ENCODE data around the gene CDIPT.
A peak's percentile ranks its signal among the peaks of the same experiment; 100 is the strongest.
"Not testable (repeated sequence)": the region's sequence is repeated elsewhere in the genome, so short reads cannot be mapped to it uniquely, and the experiment has no call there.

Gene CDIPT

GRCh38 chr16:29894352-29894751 is 31.3 kb upstream of the CDIPT start:
- DNase-seq, result no peak

- no peak for DNase-seq
These were observed 30.5 kb upstream of the CDIPT start for GRCh38 chr16:29893553-29893952.

GRCh38 chr16:29892458-29892813 is 29.4 kb upstream of the CDIPT start:
- no peak for DNase-seq

- DNase-seq, result no peak
These were observed 28.8 kb upstream of the CDIPT start for GRCh38 chr16:29891525-29892457.

- DNase-seq, result not testable (repeated sequence)
These were observed 26.3 kb upstream of the CDIPT start for GRCh38 chr16:29889372-29889771.

GRCh38 chr16:29883987-29884386 is 21.0 kb upstream of the CDIPT start:
- no peak for DNase-seq

GRCh38 chr16:29881050-29881449 is 18.0 kb upstream of the CDIPT start:
- DNase-seq, result no peak

- DNase-seq, result no peak
These were observed 15.1 kb upstream of the CDIPT start for GRCh38 chr16:29878172-29878571.

GRCh38 chr16:29877266-29877961 is 14.4 kb upstream of the CDIPT start:
- DNase-seq, result peak; percentile 28

GRCh38 chr16:29876594-29877249 is 13.7 kb upstream of the CDIPT start:
- DNase-seq, result peak; percentile 31

GRCh38 chr16:29876217-29876593 is 13.2 kb upstream of the CDIPT start:
- no peak for DNase-seq

- no peak for DNase-seq
These were observed 12.2 kb upstream of the CDIPT start for GRCh38 chr16:29875206-29875605.

- DNase-seq, result no peak
These were observed 10.3 kb upstream of the CDIPT start for GRCh38 chr16:29873319-29873718.

- no peak for DNase-seq
These were observed 9.0 kb upstream of the CDIPT start for GRCh38 chr16:29871822-29872546.

GRCh38 chr16:29869067-29869466 is 6.0 kb upstream of the CDIPT start:
- not testable (repeated sequence) for DNase-seq

GRCh38 chr16:29868396-29869009 is 5.5 kb upstream of the CDIPT start:
- no peak for DNase-seq

- no peak for DNase-seq
These were observed 1.2 kb upstream of the CDIPT start for GRCh38 chr16:29864205-29864604.

GRCh38 chr16:29863669-29863984 is 601 bp upstream of the CDIPT start:
- no peak for DNase-seq

GRCh38 chr16:29862383-29862883 is 593 bp downstream of the CDIPT start:
- no peak for DNase-seq

GRCh38 chr16:29860218-29860617 is 2.8 kb downstream of the CDIPT start:
- DNase-seq, result no peak

- DNase-seq, result no peak
These were observed 4.1 kb downstream of the CDIPT start for GRCh38 chr16:29858974-29859373.

- no peak for DNase-seq
These were observed 4.7 kb downstream of the CDIPT start for GRCh38 chr16:29858149-29858849.

All from stimulated activated naive CD4-positive, alpha-beta T cell treated with Interleukin-2 at 50 U/mL for 16 hours (primary cell).